HG02798 (cell line): ENCODE measurements around the gene MXD4.

Experiments
- ATAC-seq: cut with Tn5 transposase; IDR thresholded peaks from one replicate; pipeline ENCODE4 v1.9.1; 2021; ENCODE audit warnings: mild to moderate bottlenecking; ENCODE audit not compliant: unreplicated experiment, poor library complexity

MXD4 gene

GRCh38 chr4:2261853-2262144 is at the start of gene MXD4:
Gene MXD4 (minus strand): TSS chr4:2262109. CDS start chr4:2261980, 129 bp downstream.
- no peak for ATAC-seq

- no peak for ATAC-seq
Measured at GRCh38 chr4:2306773-2307410, 45.0 kb upstream of the MXD4 start.

DNA sequence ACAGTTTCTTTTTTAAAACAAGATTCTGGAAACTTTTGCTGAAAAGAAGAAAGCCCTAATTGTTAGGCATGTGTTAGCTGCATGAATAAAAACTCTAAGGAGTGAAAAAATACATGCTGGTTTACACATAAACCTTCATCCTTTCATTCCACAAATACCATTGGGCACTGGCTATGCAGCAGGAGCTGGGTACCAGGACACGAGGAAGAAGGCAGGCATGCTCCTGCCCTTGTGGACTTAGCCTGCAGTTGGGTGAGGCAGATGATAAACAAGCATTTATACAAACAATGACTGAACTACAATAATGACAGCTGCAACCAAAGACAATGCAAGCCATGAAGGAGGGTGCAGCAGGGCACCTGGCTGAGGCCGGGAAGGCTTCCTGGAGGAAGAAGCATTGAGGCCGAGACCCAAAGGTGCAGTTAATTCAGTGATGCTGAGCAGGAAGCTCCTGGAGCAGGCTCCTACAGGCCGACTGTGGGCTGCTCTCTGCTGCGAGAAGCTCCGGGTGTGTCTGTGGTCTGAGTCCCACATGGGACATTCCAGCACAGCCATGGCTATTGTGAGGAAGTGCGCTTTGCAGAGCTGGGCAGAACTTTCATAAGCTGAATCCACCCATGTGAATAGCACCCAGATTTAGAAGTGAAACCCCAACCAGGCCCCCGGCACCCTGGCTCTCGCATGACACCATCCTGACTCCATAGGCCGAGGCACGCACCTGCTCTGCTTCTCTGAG is 44.0 kb upstream of the MXD4 start:
- no peak for ATAC-seq

DNA sequence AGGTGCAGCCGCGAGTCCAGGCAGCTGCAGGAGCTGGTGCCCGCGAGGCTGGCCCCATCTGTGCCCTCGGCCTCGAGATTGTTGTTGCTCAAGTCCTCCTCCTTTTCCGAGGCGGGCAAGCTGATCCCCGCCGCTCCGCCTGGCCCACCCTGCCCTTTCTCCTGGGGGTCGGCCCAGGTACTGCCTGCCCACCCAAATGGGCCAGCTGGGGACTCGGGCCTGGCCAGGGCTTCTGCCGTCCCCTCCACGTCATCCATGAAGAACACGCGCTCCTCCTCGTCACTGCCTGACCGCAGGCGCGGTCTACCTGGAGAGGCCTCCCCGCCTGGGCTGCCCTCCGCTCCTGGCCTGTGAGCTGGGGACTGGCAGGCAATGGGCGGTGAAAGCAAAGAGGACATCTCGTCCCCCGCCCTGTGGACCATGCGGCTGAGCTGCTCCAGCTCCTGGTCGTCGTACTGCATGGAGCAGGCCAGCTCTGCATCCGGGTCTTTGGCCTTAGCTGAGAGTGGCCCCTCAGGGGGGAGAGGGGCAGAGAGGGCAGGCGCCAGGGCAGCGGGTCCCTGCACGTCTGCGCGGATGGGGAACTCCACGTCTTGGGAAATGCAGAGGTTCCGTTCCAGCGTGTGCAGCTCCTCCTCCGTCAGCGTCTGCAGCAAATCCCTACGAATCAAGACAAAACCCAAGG is 43.1 kb upstream of the MXD4 start:
- no peak for ATAC-seq

- no peak for ATAC-seq
Measured at GRCh38 chr4:2304321-2304876, 42.5 kb upstream of the MXD4 start.

GRCh38 chr4:2303686-2304320 is 41.9 kb upstream of the MXD4 start:
- no peak for ATAC-seq

DNA sequence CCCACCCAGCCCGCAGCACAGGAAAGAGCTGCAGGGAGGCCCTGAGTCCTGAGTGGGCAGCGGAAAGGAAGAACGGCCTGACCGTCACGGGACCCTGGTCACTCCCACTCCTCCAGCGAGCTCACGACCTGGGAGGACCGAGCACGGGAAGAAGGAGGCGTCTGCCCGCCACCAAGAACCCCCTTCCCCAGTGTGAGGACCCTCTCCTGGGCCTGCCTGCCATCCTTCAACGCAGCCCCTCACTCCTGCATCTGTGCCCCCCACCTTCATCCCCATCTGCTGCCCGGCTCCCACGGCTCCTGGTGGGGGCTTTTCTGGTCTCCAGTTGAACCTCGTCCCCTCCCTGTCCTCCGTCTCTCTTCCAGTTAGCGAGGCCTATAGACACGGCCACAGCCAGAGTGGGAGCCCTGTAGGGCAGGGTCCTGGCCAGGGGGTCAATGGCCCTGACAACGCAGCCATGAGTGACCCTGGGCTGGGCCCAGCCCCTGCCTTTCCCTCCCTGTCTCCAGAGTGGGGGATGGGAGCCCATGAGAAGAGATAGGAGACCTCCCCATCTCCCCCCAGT is 41.3 kb upstream of the MXD4 start:
- no peak for ATAC-seq

DNA sequence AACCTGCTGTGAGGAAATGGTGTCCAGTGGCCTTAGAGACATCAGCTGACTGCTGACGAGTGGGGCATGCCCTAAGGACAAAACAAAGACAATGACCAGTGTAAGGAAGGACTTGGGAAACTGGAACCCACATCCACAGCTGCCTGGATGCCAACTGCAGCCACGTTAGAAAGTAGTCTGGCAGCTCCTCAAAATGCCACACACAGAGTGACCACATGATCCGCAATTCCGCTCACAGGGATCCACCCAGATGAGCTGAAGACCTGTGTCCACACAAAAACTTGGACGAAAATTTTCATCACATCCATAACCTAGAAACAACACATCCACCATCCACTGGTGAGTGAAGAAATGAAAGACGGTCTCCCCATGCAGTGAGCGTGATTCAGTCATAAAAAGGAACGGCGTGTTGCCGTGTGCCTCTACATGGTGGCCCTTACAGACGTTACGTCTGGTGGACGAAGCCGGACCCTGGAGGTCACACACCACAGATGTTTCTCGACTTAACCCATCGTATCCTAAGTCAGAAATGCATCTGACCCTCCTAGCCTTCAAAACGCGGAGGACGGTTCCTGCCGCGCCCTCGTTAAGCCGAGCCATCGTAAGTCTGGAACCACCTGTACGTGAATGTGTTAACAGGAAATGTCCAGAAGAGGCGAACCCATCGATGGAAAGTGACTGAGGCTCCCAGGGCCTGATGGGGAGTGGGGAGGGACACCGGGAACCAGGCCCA is 40.6 kb upstream of the MXD4 start:
- ATAC-seq = no peak

DNA sequence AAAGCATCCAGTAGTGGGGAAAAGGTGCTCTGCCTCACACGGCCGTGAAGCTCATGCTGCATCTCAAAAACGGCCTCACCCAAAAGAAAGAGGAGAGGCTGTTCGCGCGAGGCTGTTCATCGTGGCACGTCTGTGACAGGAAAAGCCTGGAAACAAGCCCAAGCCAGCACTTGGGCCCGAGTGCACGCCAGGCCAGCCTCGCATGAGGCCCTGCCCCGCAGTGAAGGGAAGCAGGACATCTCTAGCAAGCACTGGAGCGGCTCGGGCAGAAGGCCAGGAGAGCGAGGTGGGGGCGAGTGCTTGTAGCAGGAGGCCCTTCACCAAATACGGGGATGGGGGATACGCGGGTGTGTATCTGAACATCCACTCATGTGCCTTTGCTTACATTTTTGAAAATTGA is 39.9 kb upstream of the MXD4 start:
- ATAC-seq = no peak

GRCh38 chr4:2301225-2301642 is 39.3 kb upstream of the MXD4 start:
- ATAC-seq = no peak

GRCh38 chr4:2300431-2301224 is 38.7 kb upstream of the MXD4 start:
- no peak for ATAC-seq

DNA sequence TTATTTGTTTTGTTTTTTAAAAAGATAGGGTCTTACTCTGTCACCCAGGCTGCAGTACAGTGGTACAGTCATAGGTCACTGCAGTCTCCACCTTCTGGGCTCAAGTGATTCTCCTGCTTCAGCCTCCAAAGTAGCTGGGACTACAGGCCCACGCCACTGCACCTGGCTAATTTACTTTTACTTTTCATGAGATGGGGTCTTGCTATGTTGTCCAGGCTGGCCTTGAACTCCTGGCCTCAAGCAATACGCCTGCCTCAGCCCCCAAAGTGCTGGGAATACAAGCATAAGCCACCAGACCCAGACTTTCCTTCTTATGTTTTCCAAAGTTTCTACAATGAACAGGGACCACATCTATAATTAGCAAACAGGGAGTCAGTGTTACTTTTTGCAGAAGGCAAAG is 37.9 kb upstream of the MXD4 start:
- no peak for ATAC-seq

- no peak for ATAC-seq
Measured at GRCh38 chr4:2298532-2298991, 36.7 kb upstream of the MXD4 start.

DNA sequence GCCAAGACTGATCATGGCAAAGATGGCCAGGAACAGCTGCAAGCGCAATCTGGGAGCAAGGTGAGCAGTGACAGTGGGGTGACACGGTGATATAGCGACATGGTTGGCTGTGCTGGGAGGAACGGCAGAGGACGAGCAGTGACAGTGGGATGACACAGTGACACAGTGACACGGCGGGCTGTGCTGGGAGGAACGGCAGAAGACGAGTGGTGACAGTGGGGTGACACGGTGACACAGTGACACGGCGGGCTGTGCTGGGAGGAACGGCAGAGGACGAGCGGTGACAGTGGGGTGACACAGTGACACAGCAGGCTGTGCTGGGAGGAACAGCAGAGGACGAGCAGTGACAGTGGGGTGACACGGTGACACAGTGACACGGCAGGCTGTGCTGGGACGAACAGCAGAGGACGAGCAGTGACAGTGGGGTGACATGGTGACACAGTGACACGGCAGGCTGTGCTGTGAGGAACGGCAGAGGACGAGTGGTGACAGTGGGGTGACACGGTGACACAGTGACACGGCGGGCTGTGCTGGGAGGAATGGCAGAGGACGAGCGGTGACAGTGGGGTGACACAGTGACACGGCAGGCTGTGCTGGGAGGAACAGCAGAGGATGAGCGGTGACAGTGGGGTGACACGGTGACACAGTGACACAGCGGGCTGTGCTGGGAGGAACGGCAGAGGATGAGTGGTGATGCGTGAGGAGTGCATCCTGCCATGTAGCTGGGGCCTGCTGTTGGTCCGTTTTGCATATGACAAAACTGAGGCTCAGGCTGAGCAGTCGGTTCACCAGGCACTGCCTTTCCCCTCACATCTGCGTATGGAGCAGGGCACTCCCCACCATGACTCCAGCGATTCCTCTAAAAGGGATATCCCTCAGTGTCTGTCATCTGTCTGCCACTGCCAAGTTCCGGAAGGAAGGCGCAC is 36.0 kb upstream of the MXD4 start:
- no peak for ATAC-seq

DNA sequence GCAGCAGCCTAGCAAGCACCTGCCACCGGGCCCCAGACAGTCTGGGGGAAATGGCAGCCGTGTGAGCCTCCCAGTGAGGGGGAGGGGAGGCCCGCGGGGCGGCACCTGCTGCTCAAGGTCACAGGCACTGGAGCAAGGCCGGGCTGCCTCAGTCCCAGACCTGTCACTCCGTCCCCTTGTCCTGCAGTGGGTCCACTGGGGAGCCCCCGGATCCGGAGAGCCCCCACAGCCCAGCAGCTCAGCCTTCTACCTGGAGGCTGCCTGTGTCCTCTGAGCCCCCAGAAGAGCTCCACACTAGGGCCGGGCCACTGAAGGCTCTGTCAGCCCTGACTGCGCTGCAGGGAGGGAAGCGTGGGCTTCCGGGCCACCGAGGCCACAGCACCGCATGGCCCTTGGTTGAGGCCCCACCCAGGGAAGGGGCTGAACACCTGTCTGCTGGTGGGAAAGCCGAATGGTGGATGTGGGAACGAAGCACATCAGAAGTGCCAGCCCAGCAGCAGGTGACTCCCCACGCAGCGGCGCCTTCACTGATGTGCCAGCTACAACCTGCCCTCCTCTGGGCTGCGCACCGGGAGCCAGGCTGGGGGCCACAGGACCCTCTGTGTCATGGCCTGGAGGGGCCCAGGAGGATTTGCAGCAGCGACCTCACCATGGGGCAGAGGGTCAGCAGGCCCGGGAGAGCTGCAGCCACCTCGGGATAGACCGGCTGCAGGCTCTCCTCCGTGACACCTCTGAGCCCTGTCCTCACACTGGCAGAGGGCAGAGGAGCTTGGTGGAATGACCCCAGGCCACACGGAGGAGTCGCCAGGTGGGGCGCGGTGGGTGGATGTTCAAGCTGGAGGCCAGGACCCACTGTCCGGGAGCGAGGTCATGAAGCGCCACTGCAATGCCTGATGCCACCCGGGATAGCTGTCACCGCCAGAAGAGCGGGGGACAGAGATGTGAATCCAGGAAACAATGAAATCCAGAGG is 35.0 kb upstream of the MXD4 start:
- no peak for ATAC-seq

GRCh38 chr4:2295900-2296442 is 34.1 kb upstream of the MXD4 start:
- no peak for ATAC-seq

GRCh38 chr4:2295500-2295899 is 33.6 kb upstream of the MXD4 start:
- no peak for ATAC-seq
